Measurements from ENCODE around the gene E4F1.

DNA sequence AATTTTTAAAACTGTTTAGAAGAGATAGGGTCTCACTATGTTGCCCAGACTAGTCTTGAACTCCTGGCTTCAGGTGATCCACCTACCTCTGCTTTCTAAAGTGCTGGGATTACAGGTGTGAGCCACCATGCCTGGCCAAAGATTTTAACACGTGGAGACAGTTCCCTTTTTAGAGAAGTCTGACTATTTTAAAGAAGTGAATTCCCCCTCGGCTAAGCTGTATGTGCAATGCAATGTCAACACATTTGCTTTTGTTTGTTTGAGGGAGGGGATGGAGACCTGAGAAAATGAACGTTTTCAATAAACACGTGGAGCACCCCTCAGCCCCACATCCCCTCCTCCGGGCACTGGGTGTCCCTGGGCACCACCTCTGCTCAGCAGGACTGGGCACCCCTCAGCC is 58.9 kb downstream of the E4F1 start:
- TF ChIP-seq, protein P1, sequence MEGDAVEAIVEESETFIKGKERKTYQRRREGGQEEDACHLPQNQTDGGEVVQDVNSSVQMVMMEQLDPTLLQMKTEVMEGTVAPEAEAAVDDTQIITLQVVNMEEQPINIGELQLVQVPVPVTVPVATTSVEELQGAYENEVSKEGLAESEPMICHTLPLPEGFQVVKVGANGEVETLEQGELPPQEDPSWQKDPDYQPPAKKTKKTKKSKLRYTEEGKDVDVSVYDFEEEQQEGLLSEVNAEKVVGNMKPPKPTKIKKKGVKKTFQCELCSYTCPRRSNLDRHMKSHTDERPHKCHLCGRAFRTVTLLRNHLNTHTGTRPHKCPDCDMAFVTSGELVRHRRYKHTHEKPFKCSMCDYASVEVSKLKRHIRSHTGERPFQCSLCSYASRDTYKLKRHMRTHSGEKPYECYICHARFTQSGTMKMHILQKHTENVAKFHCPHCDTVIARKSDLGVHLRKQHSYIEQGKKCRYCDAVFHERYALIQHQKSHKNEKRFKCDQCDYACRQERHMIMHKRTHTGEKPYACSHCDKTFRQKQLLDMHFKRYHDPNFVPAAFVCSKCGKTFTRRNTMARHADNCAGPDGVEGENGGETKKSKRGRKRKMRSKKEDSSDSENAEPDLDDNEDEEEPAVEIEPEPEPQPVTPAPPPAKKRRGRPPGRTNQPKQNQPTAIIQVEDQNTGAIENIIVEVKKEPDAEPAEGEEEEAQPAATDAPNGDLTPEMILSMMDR (IDR thresholded peaks at IDR 0.05 in 4 of 5, conservative IDR thresholded peaks at IDR 0.05 in 1 of 5), result no peak
- no peak for TF ChIP-seq POLR2A (IDR thresholded peaks at IDR 0.05)

Data from gastrocnemius medialis (tissue), 4 donors.